Panc1 (cell line): ENCODE results near the gene MAP3K13. TPM values are rescaled to one million over a fixed set of nuclear protein-coding genes. Genes with fewer than 3 reads are reported as not detected.

Source experiments
- ATAC-seq: fragments of 200-7000 bp; cut with Tn5 transposase; 2 replicates; pipeline ENCODE4 v1.9.1; 2020; ENCODE audit warnings: mild to moderate bottlenecking, moderate library complexity
- BruUV-seq: library from RNA; stranded (reverse); fragments of 400-500 nt; replicated peaks from 2 replicates; lab custom pipeline; 2021; lab: Mats Ljungman, UMichigan
- CTCF ChIA-PET: fragments of 300-600 bp; sonication (Branson Sonifier 250); formaldehyde crosslinking; loops from one replicate; lab custom pipeline; 2022; ENCODE audit warnings: antibody characterized with exemption; lab: Charles Lee
- POLR2A ChIA-PET: fragments of 300-600 bp; sonication (Branson Sonifier 250); formaldehyde crosslinking; loops from one replicate; lab custom pipeline; 2022; ENCODE audit warnings: antibody characterized with exemption; lab: Charles Lee
- DNase-seq: peaks from one replicate; pipeline ENCODE4 v3.0.0-alpha.2; 2010; ENCODE audit warnings: low read depth, low spot score
- H3K27ac ChIP-seq: 2 replicates; pipeline ENCODE4 v1.5.1; 2011; ENCODE audit warnings: mild to moderate bottlenecking, low read length, inconsistent platforms
- H3K27me3 ChIP-seq: fragments of 200-500 bp; sonication (Bioruptor generic); 2 replicates; pipeline ENCODE4 v1.6.0; 2014; ENCODE audit warnings: low read length, inconsistent platforms; ENCODE audit not compliant: control insufficient read depth, insufficient read depth
- H3K36me3 ChIP-seq: fragments of 200-500 bp; sonication (Bioruptor generic); 2 replicates; pipeline ENCODE4 v1.5.1; 2014; ENCODE audit warnings: inconsistent platforms, mild to moderate bottlenecking, low read length, moderate library complexity; ENCODE audit not compliant: control insufficient read depth, insufficient read depth
- H3K4me1 ChIP-seq: 2 replicates; pipeline ENCODE4 v1.5.1; 2011; ENCODE audit warnings: inconsistent platforms, mild to moderate bottlenecking, low read length, moderate library complexity; ENCODE audit not compliant: control insufficient read depth, insufficient read depth
- H3K4me3 ChIP-seq, 2 experiments: 2 replicates each; pipeline ENCODE4 v1.5.1; 2011 to 2012; ENCODE audit warnings: low read depth in 2 of 2, low read length in 2 of 2, mild to moderate bottlenecking in 2 of 2, inconsistent platforms in 1 of 2, moderate library complexity in 1 of 2
- H3K9me3 ChIP-seq: fragments of 200-500 bp; sonication (Bioruptor generic); 2 replicates; pipeline ENCODE4 v1.5.1; 2014; ENCODE audit warnings: low read depth, mild to moderate bottlenecking, inconsistent platforms, low read length, moderate library complexity; ENCODE audit not compliant: control insufficient read depth, insufficient read depth
- CTCF ChIP-seq: fragments of 450-650 bp; IDR thresholded peaks from 2 replicates; pipeline ENCODE4 v1.5.1; 2017; ENCODE audit warnings: mild to moderate bottlenecking
- POLR2AphosphoS5 ChIP-seq: IDR thresholded peaks from 2 replicates; pipeline ENCODE4 v1.6.1; 2012; ENCODE audit warnings: mild to moderate bottlenecking, low read depth, low read length, moderate library complexity
- REST ChIP-seq, 2 experiments: IDR thresholded peaks; 2 replicates each; pipeline ENCODE4 v1.6.1; 2011 to 2012; ENCODE audit warnings: low read depth in 2 of 2, control low read depth in 1 of 2, low read length in 1 of 2, mild to moderate bottlenecking in 1 of 2, moderate library complexity in 1 of 2; ENCODE audit not compliant: insufficient read depth in 1 of 2
- SIN3A ChIP-seq: IDR thresholded peaks from 2 replicates; pipeline ENCODE4 v1.6.1; 2012; ENCODE audit warnings: low read depth, mild to moderate bottlenecking, low read length, moderate library complexity, borderline replicate concordance; ENCODE audit not compliant: insufficient read depth
- TCF7L2 ChIP-seq: IDR thresholded peaks from 2 replicates; pipeline ENCODE4 v1.6.1; 2011; ENCODE audit warnings: mild to moderate bottlenecking, low read depth, low read length, inconsistent platforms
- in situ Hi-C: cut with HindIII; loops from 2 replicates; pipeline ENCODE4 v1.10.0; 2016; ENCODE audit warnings: low sequenced_read_pairs, low pct_unique_long_range_greater_than_20kb
- intact Hi-C: fragments of 100-400 bp; cut with micrococcal nuclease; formaldehyde crosslinking; loops from one replicate; pipeline ENCODE4 v1.10.0; 2022; ENCODE audit not compliant: unreplicated experiment
- total RNA-seq: library from RNA; stranded (reverse); gene quantifications from one replicate; pipeline ENCODE4 v1.2.1, GENCODE V29; 2021; ENCODE audit not compliant: unreplicated experiment

MAP3K13 gene
- total RNA-seq, 1 experiment from 2014 or later: 26.6 TPM

- CTCF ChIA-PET: interaction anchor here (1.1 kb wide), 1 partner anchor 284 kb away, joined by 4 read pairs; no protein-coding TSS in a partner anchor
- peaks cover 13% of the 10 kb centered on the region for H3K36me3 ChIP-seq
- no peaks in the 10 kb centered on the region; the same call in 1 of the 2 replicates for H3K9me3 ChIP-seq
- peak; percentile 94; the same call in 1 of the 2 replicates for TF ChIP-seq SIN3A
- TF ChIP-seq POLR2AphosphoS5: peak; percentile 89
- TF ChIP-seq CTCF: no peak; the same call in 1 of the 2 replicates
- peak in 1 of 2 experiments; percentile 71; a peak in 1 of 4 replicates for TF ChIP-seq REST (IDR thresholded peaks at IDR 0.05; ENCODE audit: insufficient read depth in 1 of 2, low read depth in 2 of 2, low read length in 1 of 2)
- TF ChIP-seq TCF7L2: peak; percentile 64; the same call in 1 of the 2 replicates
- no peaks in the 10 kb centered on the region for H3K27me3 ChIP-seq
- peak within 1 kb of the TSS; percentile 86 for H3K27ac ChIP-seq
- TSS peak; percentile 58 for BruUV-seq
- intact Hi-C loops: loop anchor here (5.0 kb wide), 1 partner anchor 54 kb away; the partner anchor contains the start of gene LIPH
- DNase-seq (no peak), ATAC-seq (peak; percentile 98)
- POLR2A ChIA-PET: interaction anchor here (0.6 kb wide), 1 partner anchor 301 kb away, joined by 5 read pairs; no protein-coding TSS in a partner anchor
- peak within 1 kb of the TSS; percentile 91 to 96 for H3K4me3 ChIP-seq
- peaks cover 11% of the 10 kb centered on the region for H3K4me1 ChIP-seq
- in situ Hi-C loops: no loop called here
Observed at GRCh38 chr3:185498503-185499396, 135.8 kb downstream of the MAP3K13 start, which contains the start of gene TMEM41A. Gene TMEM41A, minus strand, starts transcription at chr3:185499035. Its CDS starts 74 bp downstream, at chr3:185498961.

- Histone ChIP-seq H3K27ac (no peak overlapping the region), H3K9me3 (no peaks in the 10 kb centered on the region; the same call in 1 of the 2 replicates), H3K4me3 (no peak overlapping the region), H3K4me1 (no peaks in the 10 kb centered on the region), H3K27me3 (no peaks in the 10 kb centered on the region), H3K36me3 (no peaks in the 10 kb centered on the region)
- in situ Hi-C loops: no loop called here
- intact Hi-C loops: no loop called here
- no peak for DNase-seq
- CTCF ChIA-PET: no interaction called here
- no peak for ATAC-seq
- POLR2A ChIA-PET: no interaction called here
- no TSS peak for BruUV-seq
- TF ChIP-seq TCF7L2 (no peak), CTCF (no peak), SIN3A (no peak), REST (IDR thresholded peaks at IDR 0.05; ENCODE audit: insufficient read depth in 1 of 2, low read depth in 2 of 2, low read length in 1 of 2) (no peak), POLR2AphosphoS5 (no peak)
Observed at GRCh38 chr3:185502987-185503386, 140.1 kb downstream of the MAP3K13 start.
